ENCODE results near the gene KCNJ2. TPM values are rescaled to one million over a fixed set of nuclear protein-coding genes. Genes with fewer than 3 reads are reported as not detected.

KCNJ2 gene
- total RNA-seq, 1 donor from 2014 or later: 0.47 TPM

GRCh38 chr17:70158180-70158579 lies 11.2 kb upstream of the KCNJ2 start:
- H3K4me3 Mint-ChIP-seq: no peak overlapping the region
- H3K36me3 Mint-ChIP-seq (ENCODE audit: low read depth): no peaks in the 10 kb centered on the region
- no peaks in the 10 kb centered on the region for H3K27me3 Mint-ChIP-seq (ENCODE audit: low read depth)
- no peaks in the 10 kb centered on the region for H3K9me3 Mint-ChIP-seq
- no peak for DNase-seq (ENCODE audit: low read depth, low spot score)
- no peak overlapping the region for H3K27ac Mint-ChIP-seq (ENCODE audit: unreplicated experiment)
- peaks cover 4% of the 10 kb centered on the region for H3K4me1 Mint-ChIP-seq
- no peak for TF ChIP-seq CTCF (conservative IDR thresholded peaks at IDR 0.05)

- H3K36me3 Mint-ChIP-seq (ENCODE audit: low read depth): no peaks in the 10 kb centered on the region
- no peak for DNase-seq (ENCODE audit: low read depth, low spot score)
- H3K4me3 Mint-ChIP-seq: no peak overlapping the region
- peaks cover 4% of the 10 kb centered on the region for H3K4me1 Mint-ChIP-seq
- H3K27me3 Mint-ChIP-seq (ENCODE audit: low read depth): no peaks in the 10 kb centered on the region
- TF ChIP-seq CTCF (conservative IDR thresholded peaks at IDR 0.05): no peak
- H3K27ac Mint-ChIP-seq (ENCODE audit: unreplicated experiment): no peak overlapping the region
- H3K9me3 Mint-ChIP-seq: no peaks in the 10 kb centered on the region
These were observed 10.7 kb upstream of the KCNJ2 start for GRCh38 chr17:70158591-70158990.

GRCh38 chr17:70159980-70160379 lies 9.4 kb upstream of the KCNJ2 start:
- no peaks in the 10 kb centered on the region for H3K36me3 Mint-ChIP-seq (ENCODE audit: low read depth)
- H3K4me1 Mint-ChIP-seq: peaks cover 4% of the 10 kb centered on the region
- H3K27ac Mint-ChIP-seq (ENCODE audit: unreplicated experiment): no peak overlapping the region
- no peak for DNase-seq (ENCODE audit: low read depth, low spot score)
- H3K27me3 Mint-ChIP-seq (ENCODE audit: low read depth): no peaks in the 10 kb centered on the region
- H3K9me3 Mint-ChIP-seq: peaks cover 2% of the 10 kb centered on the region
- H3K4me3 Mint-ChIP-seq: no peak overlapping the region
- no peak for TF ChIP-seq CTCF (conservative IDR thresholded peaks at IDR 0.05)

GRCh38 chr17:70161519-70161918 lies 7.8 kb upstream of the KCNJ2 start:
- H3K27me3 Mint-ChIP-seq (ENCODE audit: low read depth): no peaks in the 10 kb centered on the region
- peaks cover 4% of the 10 kb centered on the region for H3K4me1 Mint-ChIP-seq
- no peak for TF ChIP-seq CTCF (conservative IDR thresholded peaks at IDR 0.05)
- no peak overlapping the region for H3K4me3 Mint-ChIP-seq
- H3K36me3 Mint-ChIP-seq (ENCODE audit: low read depth): no peaks in the 10 kb centered on the region
- H3K27ac Mint-ChIP-seq (ENCODE audit: unreplicated experiment): no peak overlapping the region
- DNase-seq (ENCODE audit: low read depth, low spot score): no peak
- H3K9me3 Mint-ChIP-seq: peaks cover 2% of the 10 kb centered on the region

- no peaks in the 10 kb centered on the region for H3K36me3 Mint-ChIP-seq (ENCODE audit: low read depth)
- H3K27me3 Mint-ChIP-seq (ENCODE audit: low read depth): peaks cover 13% of the 10 kb centered on the region
- TF ChIP-seq CTCF (conservative IDR thresholded peaks at IDR 0.05): no peak
- H3K27ac Mint-ChIP-seq (ENCODE audit: unreplicated experiment): no peak overlapping the region
- DNase-seq (ENCODE audit: low read depth, low spot score): no peak
- H3K4me3 Mint-ChIP-seq: no peak overlapping the region
- H3K4me1 Mint-ChIP-seq: peaks cover 20% of the 10 kb centered on the region
- H3K9me3 Mint-ChIP-seq: peaks cover 2% of the 10 kb centered on the region
These were observed 3.9 kb upstream of the KCNJ2 start for GRCh38 chr17:70165383-70165782.

- Mint-ChIP-seq H3K4me3 (peak overlapping the region; percentile 15), H3K27me3 (ENCODE audit: low read depth) (peaks cover 26% of the 10 kb centered on the region), H3K4me1 (peaks cover 28% of the 10 kb centered on the region), H3K9me3 (peaks cover 2% of the 10 kb centered on the region), H3K36me3 (ENCODE audit: low read depth) (no peaks in the 10 kb centered on the region), H3K27ac (ENCODE audit: unreplicated experiment) (no peak overlapping the region)
- no peak for TF ChIP-seq CTCF (conservative IDR thresholded peaks at IDR 0.05)
- DNase-seq (ENCODE audit: low read depth, low spot score): no peak
These were observed 2.7 kb upstream of the KCNJ2 start for GRCh38 chr17:70166615-70167014.

Data from neural crest cell (in vitro differentiated cells).